Astrocyte (in vitro differentiated cells and primary cell): Measurements from ENCODE around the gene ATP13A2.

ENCODE experiments used
- CTCF ChIP-seq: IDR thresholded peaks from 2 replicates; pipeline ENCODE4 v1.5.1; 2011; ENCODE audit warnings: low read depth, mild to moderate bottlenecking, inconsistent platforms, low read length, moderate library complexity; ENCODE audit not compliant: insufficient read depth
- EZH2 ChIP-seq: IDR thresholded peaks from 2 replicates; pipeline ENCODE4 v1.6.1; 2012; ENCODE audit warnings: mild to moderate bottlenecking, low read length, inconsistent platforms; ENCODE audit not compliant: insufficient read depth

- TF ChIP-seq CTCF (no peak), EZH2 (no peak)
These were observed 7.0 kb downstream of the ATP13A2 start for GRCh38 chr1:17004466-17005364.
